ENCODE results near the gene PDZD7. TPM values are rescaled to one million over a fixed set of nuclear protein-coding genes. Genes with fewer than 3 reads are reported as not detected.
A peak's percentile ranks its signal among the peaks of the same experiment; 100 is the strongest.

Gene PDZD7
- total RNA-seq, 1 donor from 2014 or later, result 1.9 TPM

- peaks cover 11% of the 10 kb centered on the region for H3K4me1 Mint-ChIP-seq (ENCODE audit: unreplicated experiment)
- DNase-seq (ENCODE audit: extremely low spot score, unreplicated experiment), result peak; percentile 86
These were observed 61.5 kb downstream of the PDZD7 start, which contains the start of gene SEMA4G for GRCh38 chr10:100969187-100970075. SEMA4G (plus strand) TSS chr10:100969504; CDS start chr10:100972913, 3,409 bp downstream.

GRCh38 chr10:100968863-100969186 lies 62.1 kb downstream of the PDZD7 start:
- no peak for TF ChIP-seq CTCF (IDR thresholded peaks at IDR 0.05)
- H3K9me3 Mint-ChIP-seq (ENCODE audit: unreplicated experiment), result no peaks in the 10 kb centered on the region
- H3K4me3 Mint-ChIP-seq (ENCODE audit: unreplicated experiment), result peak overlapping the region; percentile 68
- no peak overlapping the region for H3K27ac Mint-ChIP-seq (ENCODE audit: unreplicated experiment)
- DNase-seq (ENCODE audit: extremely low spot score, unreplicated experiment), result no peak
- H3K4me1 Mint-ChIP-seq (ENCODE audit: unreplicated experiment), result peaks cover 11% of the 10 kb centered on the region
- peaks cover 6% of the 10 kb centered on the region for H3K36me3 Mint-ChIP-seq (ENCODE audit: unreplicated experiment)
- H3K27me3 Mint-ChIP-seq (ENCODE audit: unreplicated experiment), result no peaks in the 10 kb centered on the region

More at GRCh38 chr10:100969187-100970075, 61.5 kb downstream of the PDZD7 start, which contains the start of gene SEMA4G:
- peaks cover 6% of the 10 kb centered on the region for H3K36me3 Mint-ChIP-seq (ENCODE audit: unreplicated experiment)
- peak within 1 kb of the TSS; percentile 71 for H3K4me3 Mint-ChIP-seq (ENCODE audit: unreplicated experiment)
- H3K27me3 Mint-ChIP-seq (ENCODE audit: unreplicated experiment), result no peaks in the 10 kb centered on the region
- H3K27ac Mint-ChIP-seq (ENCODE audit: unreplicated experiment), result no peak within 1 kb of the TSS
- no peaks in the 10 kb centered on the region for H3K9me3 Mint-ChIP-seq (ENCODE audit: unreplicated experiment)
- TF ChIP-seq CTCF (IDR thresholded peaks at IDR 0.05), result peak; percentile 85

- no peak for TF ChIP-seq CTCF (IDR thresholded peaks at IDR 0.05)
- Mint-ChIP-seq H3K4me1 (ENCODE audit: unreplicated experiment) (peaks cover 11% of the 10 kb centered on the region), H3K9me3 (ENCODE audit: unreplicated experiment) (no peaks in the 10 kb centered on the region), H3K27ac (ENCODE audit: unreplicated experiment) (no peak overlapping the region), H3K36me3 (ENCODE audit: unreplicated experiment) (peaks cover 8% of the 10 kb centered on the region), H3K27me3 (ENCODE audit: unreplicated experiment) (no peaks in the 10 kb centered on the region), H3K4me3 (ENCODE audit: unreplicated experiment) (peak overlapping the region; percentile 68)
- no peak for DNase-seq (ENCODE audit: extremely low spot score, unreplicated experiment)
These were observed 62.7 kb downstream of the PDZD7 start for GRCh38 chr10:100968062-100968736.

- H3K4me3 Mint-ChIP-seq (ENCODE audit: unreplicated experiment), result no peak overlapping the region
- H3K27ac Mint-ChIP-seq (ENCODE audit: unreplicated experiment), result no peak overlapping the region
- no peak for DNase-seq (ENCODE audit: extremely low spot score, unreplicated experiment)
These were observed 63.6 kb downstream of the PDZD7 start for GRCh38 chr10:100967332-100967731.

More at GRCh38 chr10:100967332-100967731, 63.6 kb downstream of the PDZD7 start:
- TF ChIP-seq CTCF (IDR thresholded peaks at IDR 0.05), result no peak
- Mint-ChIP-seq H3K4me1 (ENCODE audit: unreplicated experiment) (peaks cover 11% of the 10 kb centered on the region), H3K36me3 (ENCODE audit: unreplicated experiment) (peaks cover 14% of the 10 kb centered on the region), H3K9me3 (ENCODE audit: unreplicated experiment) (no peaks in the 10 kb centered on the region), H3K27me3 (ENCODE audit: unreplicated experiment) (no peaks in the 10 kb centered on the region)

Data from osteocyte (in vitro differentiated cells).